K562 (cell line): Measurements from ENCODE around the gene CCSER1. TPM values are rescaled to one million over a fixed set of nuclear protein-coding genes. Genes with fewer than 3 reads are reported as not detected.

Experiments used
- ATAC-seq: fragments of 200-7000 bp; cut with Tn5 transposase; 3 replicates; pipeline ENCODE4 v1.9.1; 2020; ENCODE audit warnings: moderate library complexity
- BruUV-seq: library from RNA; stranded (reverse); fragments of 400-500 nt; replicated peaks from 2 replicates; lab custom pipeline; 2021; lab: Mats Ljungman, UMichigan
- CTCF ChIA-PET: fragments of 300-600 bp; formaldehyde crosslinking; extraction: SDS; loops from one replicate; lab custom pipeline; 2021; ENCODE audit warnings: low intra/inter-chr PET ratio; lab: Yijun Ruan, JAX
- POLR2A ChIA-PET: fragments of 300-600, 350-650 bp; sonication (Branson Sonifier 250); formaldehyde crosslinking; extraction: SDS; loops from one replicate; lab custom pipeline; 2021; ENCODE audit warnings: antibody characterized with exemption, inconsistent platforms; lab: Yijun Ruan, JAX
- DNase-seq, 4 experiments: peaks; one replicate each; pipeline versions ENCODE4 v3.0.0 to v3.0.0-alpha.2; 2011 to 2018; ENCODE audit warnings: low spot score in 3 of 4, mixed read lengths in 3 of 4; ENCODE audit errors: extremely low read depth in 1 of 4
- FAIRE-seq: peaks from 2 replicates; lab custom pipeline; 2011; peaks lifted over from hg19 to GRCh38; lab: Jason Lieb, UNC
- H2AFZ ChIP-seq: 2 replicates; pipeline ENCODE4 v1.6.0; 2011; ENCODE audit warnings: low read depth, low read length, control low read depth, inconsistent platforms
- H3K27ac ChIP-seq: fragments of 200-600 bp; 3 replicates; pipeline ENCODE4 v1.8.0; 2011; ENCODE audit warnings: low read depth, mild to moderate bottlenecking, control low read depth, inconsistent platforms, low read length, moderate library complexity, mixed read lengths; ENCODE audit errors: extremely low read depth
- H3K27me3 ChIP-seq, 2 experiments: fragments of 300-600 bp in 1 of 2; 2 replicates in 1 of 2; 3 replicates in 1 of 2; pipeline versions ENCODE4 v1.6.0 to v1.8.0; 2011; ENCODE audit warnings: inconsistent platforms in 2 of 2, low read length in 2 of 2, mild to moderate bottlenecking in 1 of 2, mixed read lengths in 1 of 2, moderate library complexity in 1 of 2; ENCODE audit not compliant: control insufficient read depth in 2 of 2, insufficient read depth in 2 of 2
- H3K36me3 ChIP-seq: fragments of 300-600 bp; 3 replicates; pipeline ENCODE4 v1.8.0; 2011; ENCODE audit warnings: mild to moderate bottlenecking, low read length, inconsistent platforms; ENCODE audit not compliant: control insufficient read depth, insufficient read depth
- H3K4me1 ChIP-seq, 2 experiments: fragments of 200-600 bp in 1 of 2; replicated peaks in 1 of 2; 2 replicates in 1 of 2; 3 replicates in 1 of 2; pipeline versions ENCODE4 v1.5.1 to v1.8.0; 2011; ENCODE audit warnings: inconsistent platforms in 2 of 2, low read length in 2 of 2, mild to moderate bottlenecking in 1 of 2, mixed read lengths in 1 of 2, moderate library complexity in 1 of 2; ENCODE audit not compliant: control insufficient read depth in 2 of 2, insufficient read depth in 2 of 2
- H3K4me2 ChIP-seq: 2 replicates; pipeline ENCODE4 v1.6.1; 2011; ENCODE audit warnings: low read length, control low read depth, inconsistent platforms, mixed read lengths; ENCODE audit not compliant: insufficient read depth
- H3K4me3 ChIP-seq: fragments of 200-600 bp; sonication (generic), shearing (Covaris generic); 2 replicates; pipeline ENCODE4 v1.5.1; 2016; ENCODE audit warnings: control low read depth, inconsistent platforms
- H3K79me2 ChIP-seq: fragments of 200-600 bp; 3 replicates; pipeline ENCODE4 v1.8.0; 2011; ENCODE audit warnings: low read length, inconsistent platforms; ENCODE audit not compliant: control insufficient read depth, insufficient read depth
- H3K9ac ChIP-seq, 2 experiments: 2 replicates each; pipeline versions ENCODE4 v1.6.0 to v1.6.1; 2011; ENCODE audit warnings: low read depth in 2 of 2, low read length in 2 of 2, control low read depth in 1 of 2, inconsistent platforms in 1 of 2, mild to moderate bottlenecking in 1 of 2, mixed read lengths in 1 of 2; ENCODE audit not compliant: insufficient read depth in 1 of 2
- H3K9me1 ChIP-seq: one replicate; pipeline ENCODE4 v1.6.0; 2011; ENCODE audit warnings: inconsistent platforms, mild to moderate bottlenecking, low read length, moderate library complexity; ENCODE audit not compliant: control insufficient read depth, insufficient read depth
- H3K9me3 ChIP-seq: replicated peaks from 2 replicates; pipeline ENCODE4 v1.5.1; 2011; ENCODE audit warnings: low read depth, low read length, inconsistent platforms; ENCODE audit not compliant: control insufficient read depth, insufficient read depth
- H4K20me1 ChIP-seq: replicated peaks from 2 replicates; pipeline ENCODE4 v1.6.1; 2011; ENCODE audit warnings: low read length, inconsistent platforms, mixed read lengths; ENCODE audit not compliant: control insufficient read depth, insufficient read depth
- CBX2 ChIP-seq: fragments of 200-600 bp; sonication (generic); IDR thresholded peaks from one replicate; pipeline ENCODE4 v1.6.1; 2012; ENCODE audit warnings: mild to moderate bottlenecking, low read length, inconsistent platforms; ENCODE audit not compliant: insufficient read depth, poor library complexity, severe bottlenecking
- EP300 ChIP-seq: IDR thresholded peaks from 2 replicates; pipeline ENCODE4 v1.6.1; 2012; ENCODE audit warnings: low read length, improper control_type of control experiment
- HDAC1 ChIP-seq, 2 experiments: fragments of 450-650 bp; IDR thresholded peaks; 2 replicates each; pipeline ENCODE4 v1.6.1; 2016 to 2017; ENCODE audit warnings: inconsistent platforms in 1 of 2, mild to moderate bottlenecking in 1 of 2, moderate library complexity in 1 of 2
- HDGF ChIP-seq: fragments of 450-650 bp; IDR thresholded peaks from 2 replicates; pipeline ENCODE4 v1.6.1; 2016
- MEIS2 ChIP-seq: fragments of 450-650 bp; IDR thresholded peaks from 2 replicates; pipeline ENCODE4 v1.6.1; 2014; ENCODE audit warnings: mild to moderate bottlenecking; ENCODE audit not compliant: partially characterized antibody
- RBM22 ChIP-seq: fragments of 200-400 bp; formaldehyde crosslinking; IDR thresholded peaks from 2 replicates; pipeline ENCODE4 v1.6.1; 2018; ENCODE audit warnings: low read length, low read depth; ENCODE audit not compliant: poor library complexity, severe bottlenecking
- RFX1 ChIP-seq: fragments of 450-650 bp; IDR thresholded peaks from 2 replicates; pipeline ENCODE4 v1.6.1; 2016; ENCODE audit warnings: mild to moderate bottlenecking, moderate library complexity
- SMARCA5 ChIP-seq: fragments of 450-650 bp; IDR thresholded peaks from 2 replicates; pipeline ENCODE4 v1.6.1; 2016
- SREBF1 ChIP-seq: fragments of 150-350 bp; IDR thresholded peaks from 2 replicates; pipeline ENCODE4 v1.6.1; 2014; ENCODE audit warnings: antibody characterized with exemption, low read depth, low read length, borderline replicate concordance
- TAF15 ChIP-seq: fragments of 200-400 bp; formaldehyde crosslinking; IDR thresholded peaks from 2 replicates; pipeline ENCODE4 v1.6.1; 2017; ENCODE audit warnings: mild to moderate bottlenecking, low read depth, low read length, moderate library complexity
- U2AF1 ChIP-seq: fragments of 200-400 bp; formaldehyde crosslinking; optimal IDR thresholded peaks from 2 replicates; pipeline ENCODE3; 2017; ENCODE audit warnings: mild to moderate bottlenecking, low read depth, low read length, moderate library complexity
- ZNF583 ChIP-seq: fragments of 250-450 bp; sonication (Bioruptor Pico); IDR thresholded peaks from 2 replicates; pipeline ENCODE4 v1.4.0; 2020
- ZNF699 ChIP-seq: fragments of 250-450 bp; sonication (Bioruptor Pico); IDR thresholded peaks from 2 replicates; pipeline ENCODE4 v1.8.0; 2021; ENCODE audit warnings: mild to moderate bottlenecking, moderate library complexity; ENCODE audit not compliant: insufficient replicate concordance
- WGBS: fragments of 100-300 bp; shearing (Covaris generic); methylation state at CpG from one replicate; pipeline ENCODE4 v1.1.6; 2016; ENCODE audit warnings: low coverage, mixed read lengths; ENCODE audit not compliant: insufficient coverage; ENCODE audit errors: missing lambda C conversion rate; 5-methylcytosine and 5-hydroxymethylcytosine counted together
- in situ Hi-C: fragments of 300-500 bp; cut with MboI; formaldehyde crosslinking; loops from 4 replicates; pipeline ENCODE4 v1.15.0; 2018; ENCODE audit warnings: inconsistent platforms, mixed read lengths
- intact Hi-C: fragments of 100-400 bp; cut with micrococcal nuclease; formaldehyde crosslinking; loops from 2 replicates; pipeline ENCODE4 v1.14.2; 2022
- polyA plus RNA-seq, 8 experiments: library from polyadenylated mRNA; depleted of rRNA in 4 of 8; stranded (reverse) in 5 of 8; unstranded in 3 of 8; fragments of >200 nt; fragmentation: Nextera tagmentation in 2 of 8; fragmentation: Illumina TruSeq in 1 of 8; extraction: Ambion mirVana in 2 of 8; extraction: Trizol in 1 of 8; gene quantifications; 2 replicates each; pipeline versions ENCODE4 v1.2.1 to v1.2.3, GENCODE V29; 2011 to 2014; ENCODE audit warnings: inconsistent platforms in 1 of 8, missing spikeins in 1 of 8
- total RNA-seq, 7 experiments: library from RNA; depleted of rRNA in 6 of 7; stranded (reverse); fragments of >200 nt in 6 of 7; fragmentation: Illumina TruSeq in 2 of 7; extraction: Trizol in 2 of 7; gene quantifications; 2 replicates each; pipeline versions ENCODE4 v1.2.1 to v1.2.3, GENCODE V29; 2011 to 2021; ENCODE audit warnings: low replicate concordance in 1 of 7
- TF ChIP-seq, protein P1 (sequence below), 2 experiments: fragments of 250-450 bp in 1 of 2; fragments of 450-650 bp in 1 of 2; sonication (Bioruptor Pico) in 1 of 2; IDR thresholded peaks; 2 replicates each; pipeline versions ENCODE4 v1.6.1 to v1.8.0; 2016 to 2021; ENCODE audit warnings: mild to moderate bottlenecking in 2 of 2, moderate library complexity in 2 of 2, missing compliant biosample characterization in 1 of 2, missing genetic modification characterization in 1 of 2
- TF ChIP-seq, protein P2 (sequence below): fragments of 250-450 bp; sonication (Bioruptor Pico); IDR thresholded peaks from 2 replicates; pipeline ENCODE4 v1.4.0; 2020; ENCODE audit warnings: mild to moderate bottlenecking, moderate library complexity
- TF ChIP-seq, protein P3 (sequence below): fragments of 450-650 bp; formaldehyde crosslinking; IDR thresholded peaks from 2 replicates; pipeline ENCODE4 v1.4.0; 2020; ENCODE audit warnings: mild to moderate bottlenecking, moderate library complexity
- TF ChIP-seq, protein P4 (sequence below): fragments of 450-650 bp; IDR thresholded peaks from 2 replicates; pipeline ENCODE4 v1.6.1; 2016
- TF ChIP-seq, protein P5 (sequence below): sonication (generic); formaldehyde crosslinking; IDR thresholded peaks from 2 replicates; pipeline ENCODE4 v1.8.1; 2023; ENCODE audit warnings: mild to moderate bottlenecking, missing genetic modification reagents, moderate library complexity

The CCSER1 gene
- total and polyA plus RNA-seq, 9 of the 15 experiments (the other 6 are each of a cell fraction or from before 2014, with no cell fraction given): not detected

DNA sequence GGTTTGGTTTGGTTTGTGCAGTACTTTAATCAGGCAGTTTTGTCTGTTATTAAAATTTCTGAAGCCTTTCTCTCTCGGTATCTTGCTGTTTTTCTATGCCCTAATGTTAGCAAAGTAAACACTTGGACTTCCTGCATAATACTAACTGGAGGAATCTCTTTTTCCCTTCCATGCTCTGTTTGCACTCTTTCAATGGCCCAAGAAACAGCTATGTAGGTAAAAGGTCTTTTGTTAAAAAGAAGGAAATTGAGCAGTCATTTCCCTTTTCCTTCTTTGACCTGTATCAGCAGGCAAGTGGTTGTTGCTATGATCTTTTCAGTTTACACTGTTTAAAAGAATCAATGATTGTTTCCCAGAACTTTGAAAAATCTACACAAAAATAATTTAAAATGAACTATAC, 82.7 kb downstream of the CCSER1 start:
- Histone ChIP-seq H3K9me3 (no peaks in the 10 kb centered on the region), H3K4me2 (no peak overlapping the region), H3K9me1 (no peaks in the 10 kb centered on the region), H3K4me3 (no peak overlapping the region), H3K36me3 (no peaks in the 10 kb centered on the region), H2AFZ (no peak overlapping the region), H3K79me2 (no peaks in the 10 kb centered on the region), H3K9ac (no peak overlapping the region), H3K27ac (no peak overlapping the region), H3K27me3 (no peaks in the 10 kb centered on the region), H4K20me1 (no peaks in the 10 kb centered on the region), H3K4me1 (no peaks in the 10 kb centered on the region)
- DNase-seq (no peak), ATAC-seq (no peak), FAIRE-seq (no peak)
- in situ Hi-C loops (no loop called here), intact Hi-C loops (no loop called here)
- CTCF ChIA-PET: no interaction called here
- BruUV-seq: no TSS peak
- 6% methylated on average over 1 of the region's 1 CpG for WGBS
- POLR2A ChIA-PET: no interaction called here
- no peak for TF ChIP-seq SMARCA5
- TF ChIP-seq, protein P1, sequence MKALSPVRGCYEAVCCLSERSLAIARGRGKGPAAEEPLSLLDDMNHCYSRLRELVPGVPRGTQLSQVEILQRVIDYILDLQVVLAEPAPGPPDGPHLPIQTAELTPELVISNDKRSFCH (CRISPR knock-in tag; IDR thresholded peaks at IDR 0.05): no peak
- TF ChIP-seq, protein P1 (tag; IDR thresholded peaks at IDR 0.05): no peak
- no peak for TF ChIP-seq CBX2
- no peak for TF ChIP-seq TAF15
- TF ChIP-seq, protein P2, sequence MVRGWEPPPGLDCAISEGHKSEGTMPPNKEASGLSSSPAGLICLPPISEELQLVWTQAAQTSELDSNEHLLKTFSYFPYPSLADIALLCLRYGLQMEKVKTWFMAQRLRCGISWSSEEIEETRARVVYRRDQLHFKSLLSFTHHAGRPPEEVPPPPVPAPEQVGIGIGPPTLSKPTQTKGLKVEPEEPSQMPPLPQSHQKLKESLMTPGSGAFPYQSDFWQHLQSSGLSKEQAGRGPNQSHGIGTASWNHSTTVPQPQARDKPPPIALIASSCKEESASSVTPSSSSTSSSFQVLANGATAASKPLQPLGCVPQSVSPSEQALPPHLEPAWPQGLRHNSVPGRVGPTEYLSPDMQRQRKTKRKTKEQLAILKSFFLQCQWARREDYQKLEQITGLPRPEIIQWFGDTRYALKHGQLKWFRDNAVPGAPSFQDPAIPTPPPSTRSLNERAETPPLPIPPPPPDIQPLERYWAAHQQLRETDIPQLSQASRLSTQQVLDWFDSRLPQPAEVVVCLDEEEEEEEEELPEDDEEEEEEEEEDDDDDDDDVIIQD (CRISPR knock-in tag): no peak
- no peak for TF ChIP-seq HDAC1 (IDR thresholded peaks at IDR 0.05)
- TF ChIP-seq RBM22: no peak
- TF ChIP-seq RFX1: no peak
- no peak for TF ChIP-seq EP300
- TF ChIP-seq ZNF583 (CRISPR knock-in tag): no peak
- TF ChIP-seq ZNF699 (CRISPR knock-in tag): no peak
- TF ChIP-seq, protein P3, sequence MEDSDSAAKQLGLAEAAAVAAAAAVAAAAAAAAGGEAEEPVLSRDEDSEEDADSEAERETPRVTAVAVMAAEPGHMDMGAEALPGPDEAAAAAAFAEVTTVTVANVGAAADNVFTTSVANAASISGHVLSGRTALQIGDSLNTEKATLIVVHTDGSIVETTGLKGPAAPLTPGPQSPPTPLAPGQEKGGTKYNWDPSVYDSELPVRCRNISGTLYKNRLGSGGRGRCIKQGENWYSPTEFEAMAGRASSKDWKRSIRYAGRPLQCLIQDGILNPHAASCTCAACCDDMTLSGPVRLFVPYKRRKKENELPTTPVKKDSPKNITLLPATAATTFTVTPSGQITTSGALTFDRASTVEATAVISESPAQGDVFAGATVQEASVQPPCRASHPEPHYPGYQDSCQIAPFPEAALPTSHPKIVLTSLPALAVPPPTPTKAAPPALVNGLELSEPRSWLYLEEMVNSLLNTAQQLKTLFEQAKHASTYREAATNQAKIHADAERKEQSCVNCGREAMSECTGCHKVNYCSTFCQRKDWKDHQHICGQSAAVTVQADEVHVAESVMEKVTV (CRISPR knock-in tag): no peak
- TF ChIP-seq, protein P4, sequence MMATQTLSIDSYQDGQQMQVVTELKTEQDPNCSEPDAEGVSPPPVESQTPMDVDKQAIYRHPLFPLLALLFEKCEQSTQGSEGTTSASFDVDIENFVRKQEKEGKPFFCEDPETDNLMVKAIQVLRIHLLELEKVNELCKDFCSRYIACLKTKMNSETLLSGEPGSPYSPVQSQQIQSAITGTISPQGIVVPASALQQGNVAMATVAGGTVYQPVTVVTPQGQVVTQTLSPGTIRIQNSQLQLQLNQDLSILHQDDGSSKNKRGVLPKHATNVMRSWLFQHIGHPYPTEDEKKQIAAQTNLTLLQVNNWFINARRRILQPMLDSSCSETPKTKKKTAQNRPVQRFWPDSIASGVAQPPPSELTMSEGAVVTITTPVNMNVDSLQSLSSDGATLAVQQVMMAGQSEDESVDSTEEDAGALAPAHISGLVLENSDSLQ: no peak
- TF ChIP-seq, protein P5, sequence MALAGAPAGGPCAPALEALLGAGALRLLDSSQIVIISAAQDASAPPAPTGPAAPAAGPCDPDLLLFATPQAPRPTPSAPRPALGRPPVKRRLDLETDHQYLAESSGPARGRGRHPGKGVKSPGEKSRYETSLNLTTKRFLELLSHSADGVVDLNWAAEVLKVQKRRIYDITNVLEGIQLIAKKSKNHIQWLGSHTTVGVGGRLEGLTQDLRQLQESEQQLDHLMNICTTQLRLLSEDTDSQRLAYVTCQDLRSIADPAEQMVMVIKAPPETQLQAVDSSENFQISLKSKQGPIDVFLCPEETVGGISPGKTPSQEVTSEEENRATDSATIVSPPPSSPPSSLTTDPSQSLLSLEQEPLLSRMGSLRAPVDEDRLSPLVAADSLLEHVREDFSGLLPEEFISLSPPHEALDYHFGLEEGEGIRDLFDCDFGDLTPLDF: no peak
- no peak for TF ChIP-seq MEIS2
- no peak for TF ChIP-seq HDGF
- no peak for TF ChIP-seq SREBF1
- no peak for TF ChIP-seq U2AF1
